NCI-H82 treated with DMSO at 0.1 percent for 48 hours (cell line): ENCODE results near the gene HOMER1.
"Not testable (repeated sequence)": the region's sequence is repeated elsewhere in the genome, so short reads cannot be mapped to it uniquely, and the experiment has no call there.

ENCODE experiments used
- DNase-seq: peaks from one replicate; lab custom pipeline; 2025; ENCODE audit not compliant: unreplicated experiment; lab: John Stamatoyannopoulos, UW

The HOMER1 gene

GRCh38 chr5:79423296-79423695 lies 90.6 kb downstream of the HOMER1 start:
- DNase-seq, result no peak

- DNase-seq, result no peak
These were observed 93.7 kb downstream of the HOMER1 start for GRCh38 chr5:79420248-79420647.

GRCh38 chr5:79418276-79418675 lies 95.7 kb downstream of the HOMER1 start:
- DNase-seq, result no peak

- DNase-seq, result no peak
These were observed 96.4 kb downstream of the HOMER1 start for GRCh38 chr5:79417495-79417894.

GRCh38 chr5:79416499-79416898 lies 97.4 kb downstream of the HOMER1 start:
- no peak for DNase-seq

GRCh38 chr5:79413112-79413511 lies 100.8 kb downstream of the HOMER1 start:
- no peak for DNase-seq

GRCh38 chr5:79408028-79408427 lies 105.9 kb downstream of the HOMER1 start:
- DNase-seq, result no peak

- DNase-seq, result no peak
These were observed 106.3 kb downstream of the HOMER1 start for GRCh38 chr5:79407591-79407990.

GRCh38 chr5:79401216-79401615 lies 112.7 kb downstream of the HOMER1 start:
- DNase-seq, result no peak

- no peak for DNase-seq
These were observed 114.9 kb downstream of the HOMER1 start for GRCh38 chr5:79399046-79399445.

- no peak for DNase-seq
These were observed 116.9 kb downstream of the HOMER1 start for GRCh38 chr5:79397080-79397479.

GRCh38 chr5:79396265-79396664 lies 117.7 kb downstream of the HOMER1 start:
- DNase-seq, result no peak

GRCh38 chr5:79395296-79395695 lies 118.6 kb downstream of the HOMER1 start:
- DNase-seq, result no peak

GRCh38 chr5:79392776-79393175 lies 121.2 kb downstream of the HOMER1 start:
- DNase-seq, result no peak

GRCh38 chr5:79386679-79387078 lies 127.3 kb downstream of the HOMER1 start:
- no peak for DNase-seq

- DNase-seq, result not testable (repeated sequence)
These were observed 128.8 kb downstream of the HOMER1 start for GRCh38 chr5:79385126-79385525.

- no peak for DNase-seq
These were observed 135.3 kb downstream of the HOMER1 start for GRCh38 chr5:79378510-79379186.

- DNase-seq, result no peak
These were observed 156.5 kb downstream of the HOMER1 start for GRCh38 chr5:79357398-79357797.

GRCh38 chr5:79349881-79350280 lies 164.1 kb downstream of the HOMER1 start:
- DNase-seq, result no peak

- DNase-seq, result no peak
These were observed 164.9 kb downstream of the HOMER1 start for GRCh38 chr5:79349047-79349446.

GRCh38 chr5:79346420-79346824 lies 167.5 kb downstream of the HOMER1 start:
- DNase-seq, result no peak

GRCh38 chr5:79333852-79334557 lies 179.9 kb downstream of the HOMER1 start:
- DNase-seq, result no peak

- DNase-seq, result no peak
These were observed 183.9 kb downstream of the HOMER1 start for GRCh38 chr5:79330071-79330470.
